A549 (cell line): Measurements from ENCODE around the gene GPD1. TPM values are rescaled to one million over a fixed set of nuclear protein-coding genes. Genes with fewer than 3 reads are reported as not detected.

Experiments used
- ATAC-seq, 2 experiments: fragments of 200-7000 bp in 1 of 2; fragments of >200 bp in 1 of 2; cut with Nextera tagmentation in 1 of 2; cut with Tn5 transposase in 1 of 2; 3 replicates each; pipeline versions ENCODE4 v1.8.0 to v1.9.1; 2018 to 2020; ENCODE audit warnings: mild to moderate bottlenecking in 1 of 2, moderate library complexity in 1 of 2
- CTCF ChIA-PET: fragments of 300-600 bp; sonication (Branson Sonifier 250); formaldehyde crosslinking; extraction: SDS; loops from one replicate; lab custom pipeline; 2021; ENCODE audit warnings: antibody characterized with exemption, inconsistent platforms; lab: Yijun Ruan, JAX
- POLR2A ChIA-PET: fragments of 350-600 bp; formaldehyde crosslinking; extraction: SDS; loops from one replicate; lab custom pipeline; 2021; ENCODE audit warnings: antibody characterized with exemption, inconsistent platforms; lab: Yijun Ruan, JAX
- DNase-seq, 2 experiments: peaks; one replicate each; pipeline versions ENCODE4 v3.0.0 to v3.0.0-alpha.2; 2011 to 2016; ENCODE audit warnings: low read depth in 1 of 2, low spot score in 1 of 2
- FAIRE-seq: peaks from 2 replicates; lab custom pipeline; 2011; peaks lifted over from hg19 to GRCh38; lab: Jason Lieb, UNC
- H3K27ac ChIP-seq, 2 experiments: fragments of >200 bp; sonication (Bioruptor Twin); formaldehyde crosslinking; 3 replicates each; pipeline ENCODE4 v1.5.1; 2016 to 2017
- H3K4me1 ChIP-seq: fragments of >200 bp; sonication (Bioruptor Twin); formaldehyde crosslinking; 3 replicates; pipeline ENCODE4 v1.6.1; 2016
- H3K4me2 ChIP-seq: fragments of >200 bp; sonication (Bioruptor Twin); formaldehyde crosslinking; 3 replicates; pipeline ENCODE4 v1.6.1; 2016
- H3K4me3 ChIP-seq: fragments of >200 bp; sonication (Bioruptor Twin); formaldehyde crosslinking; 3 replicates; pipeline ENCODE4 v1.5.1; 2016
- H3K9me3 ChIP-seq: fragments of >200 bp; sonication (Bioruptor Twin); formaldehyde crosslinking; 3 replicates; pipeline ENCODE4 v1.6.1; 2016
- ATOH8 ChIP-seq: fragments of 250-450 bp; sonication (Bioruptor Pico); IDR thresholded peaks from 2 replicates; pipeline ENCODE4 v1.5.0; 2020; ENCODE audit warnings: low read depth, mild to moderate bottlenecking, moderate library complexity
- E2F6 ChIP-seq: IDR thresholded peaks from 2 replicates; pipeline ENCODE4 v1.6.1; 2012; ENCODE audit warnings: low read depth, borderline replicate concordance
- EP300 ChIP-seq, 2 experiments: fragments of >200 bp; sonication (Bioruptor Twin); formaldehyde crosslinking; IDR thresholded peaks; 2 replicates in 1 of 2; 3 replicates in 1 of 2; pipeline ENCODE4 v1.6.1; 2016 to 2017
- GATA3 ChIP-seq: IDR thresholded peaks from 2 replicates; pipeline ENCODE4 v1.6.1; 2012; ENCODE audit warnings: borderline replicate concordance
- HEYL ChIP-seq: fragments of 250-450 bp; sonication (Bioruptor Pico); IDR thresholded peaks from 2 replicates; pipeline ENCODE4 v1.8.0; 2021; ENCODE audit warnings: mild to moderate bottlenecking, moderate library complexity
- HOXA7 ChIP-seq: fragments of 250-450 bp; sonication (Bioruptor Pico); IDR thresholded peaks from 2 replicates; pipeline ENCODE4 v1.5.0; 2020; ENCODE audit warnings: mild to moderate bottlenecking, moderate library complexity
- HOXB13 ChIP-seq: fragments of 250-450 bp; sonication (Bioruptor Pico); IDR thresholded peaks from 2 replicates; pipeline ENCODE4 v1.5.0; 2020; ENCODE audit warnings: low read depth, mild to moderate bottlenecking, moderate library complexity
- KDM5A ChIP-seq: fragments of 200-600 bp; sonication (generic); IDR thresholded peaks from 2 replicates; pipeline ENCODE4 v1.6.1; 2016; ENCODE audit warnings: antibody characterized with exemption, mild to moderate bottlenecking
- MAFK ChIP-seq: fragments of 450-650 bp; IDR thresholded peaks from 2 replicates; pipeline ENCODE4 v1.6.1; 2014; ENCODE audit not compliant: partially characterized antibody
- POLR2AphosphoS2 ChIP-seq: conservative IDR thresholded peaks from 2 replicates; pipeline ENCODE4 v1.6.1; 2012; ENCODE audit warnings: low read length, improper control_type of control experiment, inconsistent platforms
- RAD21 ChIP-seq, 2 experiments: fragments of >200 bp in 1 of 2; sonication (Bioruptor Twin) in 1 of 2; formaldehyde crosslinking in 1 of 2; IDR thresholded peaks in 1 of 2; conservative IDR thresholded peaks in 1 of 2; 2 replicates in 1 of 2; 3 replicates in 1 of 2; pipeline ENCODE4 v1.6.1; 2012 to 2018; ENCODE audit warnings: inconsistent platforms in 1 of 2
- RNF2 ChIP-seq: fragments of 200-600 bp; sonication (generic); IDR thresholded peaks from 2 replicates; pipeline ENCODE4 v1.6.1; 2016; ENCODE audit warnings: low read depth, mild to moderate bottlenecking, antibody characterized with exemption, moderate library complexity, borderline replicate concordance
- ZFP36 ChIP-seq: fragments of 450-650 bp; IDR thresholded peaks from 2 replicates; pipeline ENCODE4 v1.6.1; 2014; ENCODE audit warnings: borderline replicate concordance; ENCODE audit not compliant: partially characterized antibody
- WGBS: methylation state at CpG from one replicate; pipeline ENCODE4 v1.1.6; 2017; ENCODE audit errors: missing lambda C conversion rate; 5-methylcytosine and 5-hydroxymethylcytosine counted together
- polyA plus RNA-seq, 4 experiments: library from polyadenylated mRNA; depleted of rRNA in 3 of 4; stranded (reverse); fragments of >200 nt; fragmentation: RNase III in 1 of 4; extraction: RNeasy Plus Mini Kit Qiagen cat#74134 plus additional on column Dnase treatment in 1 of 4; gene quantifications; 2 replicates in 3 of 4; 3 replicates in 1 of 4; pipeline ENCODE4 v1.2.3, GENCODE V29; 2011 to 2017

GPD1 gene
- polyA plus RNA-seq, 2 of the 4 experiments (the other 2 are of a cell fraction): 0.10 to 0.44 TPM

GRCh38 chr12:50127546-50127945, 23.7 kb downstream of the GPD1 start:
- H3K27ac ChIP-seq: no peak overlapping the region
- WGBS: 76% methylated on average over 2 of the region's 2 CpGs
- ChIA-PET POLR2A (interaction anchor here (1.9 kb wide), 1 partner anchor 15 kb away, joined by 8 read pairs; the partner anchor contains the start of gene COX14), CTCF (interaction anchor here (1.1 to 13.4 kb wide), 4 partner anchors 8 to 161 kb away, joined by 4 to 128 read pairs (median 6); partner anchors contain the start of gene COX14)
- no peak for DNase-seq
- peak in 1 of 2 experiments; percentile 23; a peak in 1 of 6 replicates for ATAC-seq
- H3K4me1 ChIP-seq: no peaks in the 10 kb centered on the region
- H3K4me2 ChIP-seq: no peak overlapping the region
- FAIRE-seq: no peak
- no peak overlapping the region for H3K4me3 ChIP-seq
- no peaks in the 10 kb centered on the region for H3K9me3 ChIP-seq
- no peak for TF ChIP-seq GATA3
- no peak for TF ChIP-seq RAD21 (conservative IDR thresholded peaks at IDR 0.05 in 1 of 2, IDR thresholded peaks at IDR 0.05 in 1 of 2)
- no peak for TF ChIP-seq ATOH8
- TF ChIP-seq, all 56 proteins: peak for 0

GRCh38 chr12:50129290-50129689, 25.5 kb downstream of the GPD1 start:
- Histone ChIP-seq H3K4me1 (no peaks in the 10 kb centered on the region), H3K27ac (no peak overlapping the region), H3K9me3 (no peaks in the 10 kb centered on the region), H3K4me2 (no peak overlapping the region), H3K4me3 (no peak overlapping the region)
- WGBS: 96% methylated on average over 4 of the region's 4 CpGs
- DNase-seq (no peak), ATAC-seq (no peak)
- CTCF ChIA-PET: interaction anchor here (1.3 to 13.4 kb wide), 5 partner anchors 10 to 184 kb away, joined by 3 to 128 read pairs (median 5); partner anchors contain the start of gene COX14
- TF ChIP-seq RAD21 (conservative IDR thresholded peaks at IDR 0.05 in 1 of 2, IDR thresholded peaks at IDR 0.05 in 1 of 2) (no peak), POLR2AphosphoS2 (no peak)
- TF ChIP-seq, all 56 proteins: peak for 0
- POLR2A ChIA-PET: interaction anchor here (0.6 kb wide), 1 partner anchor 44 kb away, joined by 3 read pairs; the partner anchor contains the start of gene SMARCD1
- FAIRE-seq: no peak

DNA sequence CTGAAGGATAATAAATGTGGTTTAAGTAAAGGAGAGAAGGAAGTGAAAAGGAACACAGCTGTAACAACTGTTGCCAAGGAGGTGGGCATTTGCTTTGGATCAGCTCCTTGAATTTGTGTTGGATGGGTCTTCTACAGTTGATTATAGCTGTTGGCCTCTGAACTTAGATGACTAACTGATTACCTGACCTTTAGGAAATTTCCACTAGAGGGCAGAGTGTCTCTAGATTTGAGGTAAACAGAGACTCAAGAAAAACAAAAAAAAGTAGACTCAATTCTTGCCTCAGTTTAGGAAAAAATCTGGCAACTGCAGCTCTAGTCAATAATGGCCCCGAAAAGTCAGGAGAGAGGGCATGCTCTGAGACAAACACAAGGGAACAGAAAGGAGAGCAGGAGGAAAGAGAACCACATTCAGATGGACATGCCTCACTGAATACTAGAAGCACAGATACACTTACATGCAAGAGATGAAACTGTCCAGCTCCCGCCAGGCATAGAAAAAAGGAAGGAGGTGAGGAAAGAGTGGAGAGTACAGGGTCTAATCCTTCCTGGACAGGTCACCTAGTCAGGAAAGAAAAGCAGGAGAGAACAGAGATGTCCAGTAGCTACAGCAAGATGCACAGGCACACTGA, 28.8 kb downstream of the GPD1 start:
- FAIRE-seq (no peak), DNase-seq (no peak), ATAC-seq (no peak)
- no peaks in the 10 kb centered on the region for H3K9me3 ChIP-seq
- no peak overlapping the region for H3K27ac ChIP-seq
- CTCF ChIA-PET: interaction anchor here (0.9 to 13.4 kb wide), 5 partner anchors 17 to 183 kb away, joined by 3 to 128 read pairs (median 3); partner anchors contain the start of genes COX14 and SMARCD1
- WGBS: 91% methylated on average over 2 of the region's 2 CpGs
- POLR2A ChIA-PET: no interaction called here
- no peak overlapping the region for H3K4me2 ChIP-seq
- H3K4me3 ChIP-seq: no peak overlapping the region
- TF ChIP-seq HOXB13 (CRISPR knock-in tag) (no peak), HEYL (CRISPR knock-in tag) (no peak), KDM5A (no peak), HOXA7 (CRISPR knock-in tag) (no peak), EP300 (IDR thresholded peaks at IDR 0.05) (no peak), ZFP36 (no peak), MAFK (no peak)
- H3K4me1 ChIP-seq: no peaks in the 10 kb centered on the region

DNA sequence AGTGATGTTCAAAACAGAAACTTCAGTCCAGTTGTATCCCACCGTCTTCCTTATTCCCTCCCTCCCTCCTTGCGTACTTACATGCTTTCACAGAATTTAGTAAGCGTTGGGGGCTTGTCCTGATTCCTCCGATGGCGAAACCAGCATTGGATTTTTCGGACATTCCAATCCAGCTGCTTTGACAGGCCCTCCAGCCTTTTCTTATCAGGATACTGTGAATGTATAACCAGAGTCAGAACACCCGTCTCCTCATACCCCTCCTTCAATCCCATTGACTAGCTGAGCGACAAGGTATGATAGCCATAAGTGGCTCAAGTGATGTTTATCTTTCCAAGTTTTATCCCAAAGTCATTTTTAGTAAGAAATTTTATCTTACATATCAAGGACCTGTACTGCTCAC, 39.2 kb downstream of the GPD1 start:
- 78% methylated on average over 8 of the region's 8 CpGs for WGBS
- H3K4me2 ChIP-seq: no peak overlapping the region
- FAIRE-seq (no peak), ATAC-seq (no peak), DNase-seq (no peak)
- H3K9me3 ChIP-seq: no peaks in the 10 kb centered on the region
- no peak overlapping the region for H3K27ac ChIP-seq
- no peak overlapping the region for H3K4me3 ChIP-seq
- no peak for TF ChIP-seq HEYL (CRISPR knock-in tag)
- no peak for TF ChIP-seq RNF2
- no peak for TF ChIP-seq E2F6
- H3K4me1 ChIP-seq: no peaks in the 10 kb centered on the region
- ChIA-PET POLR2A (no interaction called here), CTCF (interaction anchor here (0.7 to 1.7 kb wide), 3 partner anchors 59 to 176 kb away, joined by 3 read pairs; no protein-coding TSS in a partner anchor)
